Gastroesophageal sphincter (tissue), 4 donors: ENCODE data around the gene OR8U1. TPM values are rescaled to one million over a fixed set of nuclear protein-coding genes. Genes with fewer than 3 reads are reported as not detected.

ENCODE experiments used
- ATAC-seq: fragments of 150-250 bp; one replicate; pipeline ENCODE4 v1.9.1; 2016; ENCODE audit warnings: mild to moderate bottlenecking, moderate library complexity
- H3K27ac ChIP-seq, 4 donors: fragments of 200-600 bp; sonication (generic) in 3 of 4; 1 replicate in 3 of 4; 2 replicates in 1 of 4; pipeline ENCODE4 v1.5.1; 2016 to 2019
- H3K27me3 ChIP-seq: fragments of 200-600 bp; sonication (generic); one replicate; pipeline ENCODE4 v1.5.1; 2019
- H3K36me3 ChIP-seq, 2 donors: fragments of 200-600 bp; sonication (generic); one replicate each; pipeline ENCODE4 v1.5.1; 2019; ENCODE audit warnings: control low read depth in 1 of 2
- H3K4me1 ChIP-seq, 3 donors: fragments of 200-600 bp; sonication (generic); 1 replicate in 2 of 3; 2 replicates in 1 of 3; pipeline ENCODE4 v1.5.1; 2016 to 2019; ENCODE audit warnings: control low read depth in 2 of 3
- H3K4me3 ChIP-seq, 2 donors: fragments of 200-600 bp; sonication (generic); one replicate each; pipeline ENCODE4 v1.5.1; 2019; ENCODE audit warnings: mild to moderate bottlenecking in 1 of 2, moderate library complexity in 1 of 2
- H3K9me3 ChIP-seq, 3 donors: fragments of 200-600 bp; sonication (generic); one replicate each; pipeline ENCODE4 v1.5.1; 2017 to 2019; ENCODE audit warnings: control low read depth in 2 of 3
- CTCF ChIP-seq, 4 experiments: fragments of 200-600 bp in 2 of 4; fragments of 450-650 bp in 2 of 4; sonication (generic) in 1 of 4; IDR thresholded peaks; one replicate each; pipeline ENCODE4 v1.5.1; 2017 to 2019; ENCODE audit warnings: antibody characterized with exemption in 4 of 4, mild to moderate bottlenecking in 2 of 4, moderate library complexity in 2 of 4
- EP300 ChIP-seq: sonication (generic); formaldehyde crosslinking; IDR thresholded peaks from one replicate; pipeline ENCODE4 v1.6.1; 2017; ENCODE audit warnings: antibody characterized with exemption, mild to moderate bottlenecking
- POLR2A ChIP-seq, 2 donors: fragments of 450-650 bp; IDR thresholded peaks; one replicate each; pipeline ENCODE4 v1.6.1; 2017; ENCODE audit warnings: antibody characterized with exemption in 2 of 2, mild to moderate bottlenecking in 2 of 2, moderate library complexity in 1 of 2
- POLR2AphosphoS5 ChIP-seq: sonication (generic); formaldehyde crosslinking; IDR thresholded peaks from one replicate; pipeline ENCODE4 v1.6.1; 2017; ENCODE audit warnings: antibody characterized with exemption
- WGBS, 2 donors: methylation state at CpG; one replicate each; pipeline ENCODE4 v1.1.5; 2018; ENCODE audit warnings: low coverage in 1 of 2; 5-methylcytosine and 5-hydroxymethylcytosine counted together
- total RNA-seq, 4 donors: library from RNA; depleted of rRNA; stranded (reverse); fragments of >200 nt; gene quantifications; one replicate each; pipeline ENCODE4 v1.1.0, GENCODE V29; 2016

OR8U1 gene
- total RNA-seq, 4 donors from 2014 or later, result not detected

- no peaks in the 10 kb centered on the region for H3K27me3 ChIP-seq
- no peaks in the 10 kb centered on the region for H3K36me3 ChIP-seq
- ATAC-seq, result no peak
- H3K9me3 ChIP-seq, result no peaks in the 10 kb centered on the region
- TF ChIP-seq POLR2AphosphoS5 (no peak), EP300 (no peak), CTCF (IDR thresholded peaks at IDR 0.05) (no peak), POLR2A (IDR thresholded peaks at IDR 0.05) (no peak)
- no peak overlapping the region for H3K4me3 ChIP-seq
- H3K4me1 ChIP-seq, result no peaks in the 10 kb centered on the region
- H3K27ac ChIP-seq, result no peak overlapping the region
These were observed 35.4 kb downstream of the OR8U1 start for GRCh38 chr11:56410801-56411200.

GRCh38 chr11:56412396-56412795 lies 37.0 kb downstream of the OR8U1 start, which contains the start of gene OR5AL1:
OR5AL1 (plus strand) TSS chr11:56412696.
- no peaks in the 10 kb centered on the region for H3K4me1 ChIP-seq
- no peak for TF ChIP-seq CTCF (IDR thresholded peaks at IDR 0.05)
- TF ChIP-seq POLR2AphosphoS5, result no peak
- no peak for TF ChIP-seq EP300
- TF ChIP-seq POLR2A (IDR thresholded peaks at IDR 0.05), result no peak
- H3K9me3 ChIP-seq, result no peaks in the 10 kb centered on the region
- no peaks in the 10 kb centered on the region for H3K27me3 ChIP-seq
- ATAC-seq, result no peak
- no peak within 1 kb of the TSS for H3K27ac ChIP-seq
- WGBS, 2 donors, result 70 to 89% methylated on average over 1 of the region's 1 CpG
- no peaks in the 10 kb centered on the region for H3K36me3 ChIP-seq
- H3K4me3 ChIP-seq, result no peak within 1 kb of the TSS

Other genes with a start within 250 kb of the OR8U1 start
- under 1 TPM in 1 of 4 donors, not detected in 3; 0.12 TPM for gene OR8J3, start 235.4 kb upstream of the OR8U1 start, total RNA-seq
- gene OR8K5, start 215.3 kb upstream of the OR8U1 start, total RNA-seq, result not detected
- not detected for gene OR5J2, start 199.0 kb upstream of the OR8U1 start, total RNA-seq
- gene OR5T2, start 141.4 kb upstream of the OR8U1 start, total RNA-seq, result under 1 TPM in 1 of 4 donors, not detected in 3; 0.35 TPM
- not detected for gene OR5T3, start 123.4 kb upstream of the OR8U1 start, total RNA-seq
- gene OR5T1, start 101.5 kb upstream of the OR8U1 start, total RNA-seq, result not detected
- gene OR8H1, start 83.4 kb upstream of the OR8U1 start, total RNA-seq, result not detected
- not detected for gene OR8K3, start 60.5 kb upstream of the OR8U1 start, total RNA-seq
- not detected for gene OR8K1, start 29.6 kb upstream of the OR8U1 start, total RNA-seq
- not detected for gene OR8J1, start 21.3 kb upstream of the OR8U1 start, total RNA-seq
- not detected for gene OR5AL1, start 37.1 kb downstream of the OR8U1 start, total RNA-seq
- not detected for gene OR5M3, start 97.7 kb downstream of the OR8U1 start, total RNA-seq
- gene OR5M8, start 115.7 kb downstream of the OR8U1 start, total RNA-seq, result not detected
- gene OR5M11, start 167.6 kb downstream of the OR8U1 start, total RNA-seq, result not detected
- not detected for gene OR5M10, start 202.1 kb downstream of the OR8U1 start, total RNA-seq
- under 1 TPM in 1 of 4 donors, not detected in 3; 0.08 TPM for gene OR5M1, start 239.2 kb downstream of the OR8U1 start, total RNA-seq